Kidney tubule cell (primary cell): ENCODE data around the gene NUFIP1.
"Not testable (repeated sequence)": the region's sequence is repeated elsewhere in the genome, so short reads cannot be mapped to it uniquely, and the experiment has no call there.

ENCODE experiments used
- DNase-seq: peaks from one replicate; pipeline ENCODE4 v3.0.0-alpha.2; 2018; ENCODE audit warnings: low spot score

Gene NUFIP1

GRCh38 chr13:44969551-44970484 lies 19.5 kb downstream of the NUFIP1 start:
- peak; percentile 58 for DNase-seq

- DNase-seq = no peak
Measured at GRCh38 chr13:44968434-44968815, 20.8 kb downstream of the NUFIP1 start.

- DNase-seq = no peak
Measured at GRCh38 chr13:44967704-44968433, 21.4 kb downstream of the NUFIP1 start.

DNA sequence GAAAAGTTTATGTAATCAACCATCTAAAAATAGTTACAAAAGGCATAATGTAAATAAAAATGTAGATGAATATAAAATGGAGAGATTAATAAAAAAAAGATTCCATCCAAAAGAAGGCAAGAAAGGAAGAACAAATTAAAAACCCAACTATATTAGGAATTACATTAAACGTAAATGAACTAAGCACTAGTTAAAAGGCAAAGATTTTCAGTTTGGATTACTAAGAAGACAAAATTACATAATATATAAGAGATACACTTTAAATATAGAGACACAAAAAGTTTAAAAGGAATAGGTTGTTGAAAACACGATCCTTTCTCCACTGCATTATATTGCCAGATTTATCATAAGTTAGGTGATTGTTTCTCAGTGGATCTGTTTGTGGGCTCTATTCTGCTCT lies 27.3 kb downstream of the NUFIP1 start:
- DNase-seq = no peak

DNA sequence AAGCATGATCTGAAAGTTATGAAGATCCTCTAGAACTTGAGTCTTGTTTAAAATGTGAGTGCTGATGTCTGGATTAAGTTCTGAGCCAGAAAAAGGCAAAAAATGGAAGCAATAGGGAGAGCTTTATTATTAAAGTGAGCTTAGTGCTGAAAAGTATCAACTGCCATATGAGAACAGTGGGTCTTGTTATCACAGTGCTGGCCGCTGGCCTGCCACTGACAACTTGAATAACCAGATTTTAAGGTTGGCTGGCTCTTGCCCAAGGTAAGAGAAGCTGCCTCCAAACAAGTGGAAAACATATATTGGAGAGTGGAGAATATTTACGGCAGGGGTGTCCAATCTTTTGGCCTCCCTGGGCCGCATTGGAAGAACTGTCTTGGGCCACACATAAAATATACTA lies 33.9 kb downstream of the NUFIP1 start:
- no peak for DNase-seq

DNA sequence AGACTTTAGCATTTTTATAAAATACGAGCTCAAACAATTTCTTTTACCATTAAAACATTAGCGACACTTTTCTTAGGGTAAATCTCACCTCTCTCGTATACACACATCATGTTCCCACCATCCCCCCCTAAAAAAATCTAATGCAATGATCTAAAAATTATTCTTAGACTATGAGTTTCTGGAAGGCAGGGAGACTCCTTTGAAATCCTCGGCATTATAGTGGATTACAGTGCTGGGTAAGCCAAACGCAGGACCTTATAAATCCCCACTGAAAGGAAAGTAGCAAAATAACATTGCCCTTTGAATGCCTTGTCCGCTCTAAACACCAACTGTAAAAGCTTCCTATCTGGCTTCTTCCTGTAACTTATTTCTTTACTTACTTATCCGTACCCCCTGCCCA lies 35.0 kb downstream of the NUFIP1 start:
- DNase-seq = no peak

DNA sequence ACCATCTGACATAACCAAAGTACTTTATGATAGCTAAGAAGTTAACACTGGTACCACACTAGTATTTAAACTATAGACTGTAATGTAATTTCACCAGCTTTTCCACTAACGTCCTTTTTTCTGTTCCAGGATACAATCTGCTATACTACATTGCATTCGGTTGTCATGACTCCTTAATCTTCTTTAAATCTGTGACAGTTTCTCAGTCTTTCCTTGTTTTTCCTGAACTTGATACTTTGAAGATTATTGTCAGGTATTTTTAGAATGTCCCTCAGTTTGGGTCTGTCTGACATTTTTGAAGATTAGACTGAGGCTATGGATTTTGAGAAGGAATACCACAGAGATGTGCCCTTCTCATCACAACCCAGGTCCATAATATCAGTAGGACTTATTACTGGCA lies 36.6 kb downstream of the NUFIP1 start:
- no peak for DNase-seq

DNA sequence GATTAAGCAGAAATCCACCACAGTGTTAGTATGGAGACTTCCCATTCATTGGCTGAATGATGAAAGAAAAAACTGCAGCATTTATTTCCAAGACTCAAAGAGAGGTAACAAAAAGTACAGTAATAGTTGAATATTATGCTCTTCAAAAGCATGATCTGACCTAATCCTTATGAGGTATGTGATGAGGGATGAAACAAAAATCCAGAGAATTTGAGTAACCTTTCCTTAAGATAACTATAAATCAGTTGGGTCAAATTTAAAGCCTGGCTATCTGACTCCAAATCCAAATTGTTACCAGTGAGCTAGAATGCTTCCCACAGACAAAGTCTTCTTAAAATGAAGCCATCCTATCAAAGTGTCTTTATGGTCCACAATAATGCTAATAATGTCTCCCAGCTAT lies 38.1 kb downstream of the NUFIP1 start:
- peak; percentile 36 for DNase-seq

GRCh38 chr13:44943411-44943810 lies 45.9 kb downstream of the NUFIP1 start:
- not testable (repeated sequence) for DNase-seq

GRCh38 chr13:44938854-44939253 lies 50.4 kb downstream of the NUFIP1 start:
- DNase-seq = no peak

DNA sequence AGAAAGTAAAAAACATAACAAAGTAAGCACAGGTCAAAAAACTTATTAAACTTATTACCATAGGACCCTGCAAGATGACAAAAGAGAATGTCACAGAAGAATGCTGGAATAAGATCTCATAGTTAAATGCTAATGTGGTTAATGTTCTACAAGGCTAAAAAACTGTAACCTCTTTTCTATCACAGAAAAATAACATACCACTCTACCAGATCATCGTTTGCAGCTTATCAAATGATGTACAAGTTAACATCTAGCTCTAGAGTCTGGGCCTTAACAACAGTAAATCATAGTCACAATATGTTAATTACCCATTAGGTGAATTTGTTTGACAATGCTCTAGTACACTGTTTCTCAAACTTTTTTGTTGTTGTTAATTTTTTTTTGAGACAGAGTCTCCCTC lies 53.0 kb downstream of the NUFIP1 start:
- DNase-seq = peak; percentile 56

- DNase-seq = peak; percentile 80
Measured at GRCh38 chr13:44934724-44935123, 54.5 kb downstream of the NUFIP1 start.

- DNase-seq = peak; percentile 64
Measured at GRCh38 chr13:44932850-44933251, 56.4 kb downstream of the NUFIP1 start.

DNA sequence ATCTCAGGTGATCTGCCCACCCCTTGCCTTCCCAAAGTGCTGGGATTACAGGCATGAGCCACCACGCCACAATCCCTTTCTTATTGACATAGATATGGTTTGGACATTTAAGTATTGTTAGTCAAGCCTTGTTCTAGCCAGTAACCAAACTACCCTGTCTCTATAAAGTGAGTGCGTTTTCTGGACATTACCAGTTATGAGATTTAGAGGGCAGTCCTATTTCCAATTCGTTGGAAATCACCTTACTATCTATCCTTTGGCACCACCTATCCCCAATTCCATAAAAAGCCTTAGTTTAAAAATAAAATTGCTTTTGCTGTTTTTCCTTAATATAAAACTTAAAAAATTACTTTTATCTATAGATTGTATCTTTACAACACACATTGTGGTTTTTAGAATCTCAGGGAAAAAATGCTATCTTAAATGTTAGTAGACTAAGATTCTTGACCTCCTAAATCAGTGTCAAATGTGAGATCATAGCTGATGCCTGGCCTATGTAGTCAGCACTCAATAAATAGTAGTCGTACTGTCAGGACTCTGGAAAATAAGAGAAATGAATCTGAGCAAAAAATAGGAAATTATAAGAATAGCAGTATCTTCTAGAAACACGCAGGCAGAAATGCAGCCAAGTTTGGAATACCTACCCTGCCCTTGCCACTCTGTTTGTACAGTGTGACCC lies 57.0 kb downstream of the NUFIP1 start:
- DNase-seq = no peak

GRCh38 chr13:44930963-44931623 lies 58.2 kb downstream of the NUFIP1 start:
- no peak for DNase-seq

DNA sequence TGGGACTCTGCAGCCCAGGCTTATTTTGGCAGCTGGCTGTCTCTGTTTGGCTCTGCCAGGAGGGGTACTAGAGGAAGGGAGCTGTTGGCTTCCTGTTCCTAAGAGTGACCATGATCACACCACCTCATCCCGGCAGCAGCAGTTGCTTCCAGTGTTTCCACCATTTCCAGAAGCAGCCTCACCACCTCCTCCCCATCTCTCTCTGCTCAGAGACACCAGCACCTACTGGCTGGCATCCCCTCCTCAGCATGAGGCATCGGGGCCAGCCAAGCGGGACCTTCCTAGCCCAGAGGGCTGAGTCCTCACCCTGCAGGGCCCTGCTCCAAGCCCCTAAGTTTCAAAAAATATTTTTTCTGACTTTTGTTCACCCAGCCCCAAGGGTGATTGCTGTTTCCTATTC lies 59.0 kb downstream of the NUFIP1 start:
- DNase-seq = no peak

DNA sequence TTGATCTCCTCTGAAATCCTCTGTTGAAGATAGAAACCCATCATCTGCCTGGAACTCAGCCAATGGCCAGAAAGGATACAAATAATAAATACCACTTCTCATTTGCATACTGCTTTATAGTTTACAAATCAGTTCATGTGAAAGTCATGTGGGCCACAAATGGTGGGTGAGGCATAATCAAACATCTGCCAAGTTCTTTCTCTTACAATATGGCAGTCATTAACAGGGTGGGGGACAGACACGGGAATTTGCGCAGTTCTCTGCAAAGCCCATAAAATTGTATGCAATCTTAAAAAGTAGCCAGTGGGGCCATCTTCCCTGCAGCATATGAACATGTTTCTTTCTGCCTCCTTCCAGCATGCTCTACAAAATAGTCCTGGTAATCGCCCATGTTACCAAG lies 59.6 kb downstream of the NUFIP1 start:
- no peak for DNase-seq

DNA sequence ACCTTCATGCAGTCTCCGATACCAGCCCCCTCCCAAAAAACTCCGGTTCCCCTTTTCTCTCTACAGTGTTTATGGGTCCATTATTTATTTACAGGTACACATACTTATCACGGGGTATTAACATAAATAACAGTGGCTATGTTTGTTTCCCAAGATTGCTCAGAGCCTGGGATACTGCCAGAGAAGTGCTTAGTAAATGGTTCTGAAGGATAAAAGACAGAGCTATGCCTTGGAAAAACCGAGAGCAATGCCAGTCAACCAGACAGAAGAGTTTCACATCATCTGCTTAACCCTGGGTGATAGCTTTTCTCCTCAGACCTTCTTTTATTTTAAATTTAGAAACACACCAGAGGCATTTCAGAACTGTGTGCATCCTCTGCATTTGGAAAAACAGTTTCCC lies 61.3 kb downstream of the NUFIP1 start:
- no peak for DNase-seq

DNA sequence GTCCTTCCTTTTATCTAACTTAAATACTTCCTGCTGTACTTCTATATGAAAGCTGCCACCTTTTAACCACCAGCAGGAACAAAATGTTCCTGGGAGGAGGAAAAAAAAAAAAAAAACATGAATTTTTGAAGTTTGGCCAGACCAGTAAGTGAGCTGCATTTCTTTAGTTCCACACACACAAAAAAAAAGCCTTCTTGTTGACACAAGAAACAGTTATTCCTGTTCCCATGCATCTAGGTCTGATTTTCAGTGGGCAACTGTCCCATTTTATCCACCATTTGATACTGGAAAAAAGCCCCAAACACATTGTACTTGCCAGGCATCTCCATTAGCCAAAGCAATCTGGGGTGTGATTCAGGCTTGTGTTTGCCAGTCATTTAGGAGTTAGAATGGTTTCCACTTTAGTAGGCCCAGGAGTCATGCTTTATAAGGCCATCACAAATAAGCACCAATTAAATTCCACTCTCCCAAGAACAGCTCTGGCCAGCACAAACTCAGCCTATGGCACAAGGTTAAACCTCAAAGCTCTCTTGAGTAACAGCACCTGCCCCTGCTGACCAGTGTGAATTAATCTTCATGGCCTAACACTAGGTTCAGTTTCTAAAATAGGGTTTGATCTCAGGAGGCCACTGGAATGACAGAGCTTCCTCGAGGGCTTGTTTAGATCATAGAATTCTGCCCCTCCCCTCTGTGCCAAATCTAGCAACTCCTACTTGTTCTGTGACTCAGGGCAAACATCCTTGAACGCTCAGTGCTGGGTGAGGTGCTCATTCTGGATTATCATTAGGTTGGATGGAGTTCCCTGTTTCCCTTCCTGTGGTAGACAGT lies 67.1 kb downstream of the NUFIP1 start:
- peak; percentile 90 for DNase-seq

DNA sequence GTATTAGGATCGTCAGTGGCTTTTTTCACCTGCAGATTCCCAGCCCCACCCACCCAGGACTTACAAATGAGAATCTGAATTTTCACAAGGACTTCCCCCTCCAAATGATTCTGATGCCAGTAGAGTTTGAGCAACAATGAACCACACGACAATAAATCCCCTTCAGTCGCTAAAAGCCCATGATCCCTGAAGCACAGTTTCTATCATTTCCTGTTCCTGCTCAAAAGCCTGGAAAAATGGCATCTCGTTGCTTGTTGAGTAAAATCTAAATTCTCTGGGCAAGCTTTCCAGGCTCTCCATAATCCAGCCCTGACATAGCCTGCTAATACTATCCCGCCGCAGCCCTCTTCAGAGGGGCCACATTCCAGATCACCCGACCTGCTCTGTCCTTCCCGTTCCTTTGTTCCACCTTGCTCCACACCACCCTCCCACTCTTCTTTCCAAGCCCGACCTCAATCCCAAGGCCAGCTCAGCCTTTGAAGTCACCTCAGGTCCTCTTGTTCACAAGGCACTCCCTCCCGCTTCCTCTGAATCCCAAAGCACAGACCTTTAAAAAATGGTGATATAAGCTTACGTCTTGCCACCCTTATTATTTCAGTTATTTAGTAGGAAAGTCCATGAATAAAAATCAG lies 67.9 kb downstream of the NUFIP1 start:
- no peak for DNase-seq

DNA sequence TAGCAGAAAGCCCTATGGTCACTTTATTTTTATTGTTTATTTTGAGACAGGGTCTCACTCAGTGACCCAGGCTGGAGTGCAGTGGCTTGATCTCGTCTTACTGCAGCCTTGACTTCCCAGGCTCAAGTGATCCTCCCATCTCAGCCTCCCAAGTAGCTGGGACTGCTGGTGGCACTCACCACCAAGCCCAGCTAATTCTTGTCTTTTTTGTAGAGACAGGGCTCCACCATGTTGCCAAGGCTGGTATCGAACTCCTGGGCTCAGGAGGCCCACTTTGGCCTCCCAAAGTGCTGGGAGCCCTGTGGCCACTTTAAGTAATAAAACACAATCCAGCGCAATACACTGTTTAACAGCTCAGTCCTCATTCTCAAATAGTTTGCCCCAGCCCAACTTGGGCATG lies 69.3 kb downstream of the NUFIP1 start:
- DNase-seq = no peak
